H1 (cell line): Measurements from ENCODE around the gene TTC34. TPM values are rescaled to one million over a fixed set of nuclear protein-coding genes. Genes with fewer than 3 reads are reported as not detected.

ENCODE experiments used
- CTCF ChIA-PET: fragments of 300-600 bp; sonication (Branson Sonifier 250); formaldehyde crosslinking; loops from one replicate; lab custom pipeline; 2021; ENCODE audit not compliant: partially characterized antibody; lab: Charles Lee
- POLR2A ChIA-PET: fragments of 300-600 bp; sonication (Branson Sonifier 250); formaldehyde crosslinking; loops from one replicate; lab custom pipeline; 2021; ENCODE audit warnings: inconsistent platforms; ENCODE audit not compliant: partially characterized antibody; lab: Charles Lee
- DNase-seq, 2 experiments: peaks; one replicate each; pipeline versions ENCODE4 v3.0.0 to v3.0.0-alpha.2; 2010 to 2022; ENCODE audit warnings: low spot score in 2 of 2, low read depth in 1 of 2, mixed read lengths in 1 of 2
- FAIRE-seq: peaks from 2 replicates; lab custom pipeline; 2011; peaks lifted over from hg19 to GRCh38; lab: Jason Lieb, UNC
- H2AFZ ChIP-seq: 2 replicates; pipeline ENCODE4 v1.8.1; 2012; ENCODE audit warnings: low read length, inconsistent platforms
- H2AK5ac ChIP-seq: 2 replicates; pipeline ENCODE4 v1.6.1; 2013; ENCODE audit warnings: low read depth, low read length
- H2BK120ac ChIP-seq: replicated peaks from 2 replicates; pipeline ENCODE3; 2013; ENCODE audit warnings: low read depth, low read length, inconsistent platforms
- H2BK12ac ChIP-seq: 2 replicates; pipeline ENCODE4 v1.6.1; 2013; ENCODE audit warnings: low read depth, low read length
- H2BK15ac ChIP-seq: 2 replicates; pipeline ENCODE4 v1.6.1; 2013; ENCODE audit warnings: low read length
- H2BK20ac ChIP-seq: 2 replicates; pipeline ENCODE4 v1.6.1; 2013; ENCODE audit warnings: low read length
- H2BK5ac ChIP-seq: 2 replicates; pipeline ENCODE4 v1.6.1; 2013; ENCODE audit warnings: low read depth, low read length
- H3K14ac ChIP-seq: 2 replicates; pipeline ENCODE4 v1.6.1; 2013; ENCODE audit warnings: inconsistent platforms; ENCODE audit not compliant: insufficient read length
- H3K18ac ChIP-seq: 2 replicates; pipeline ENCODE4 v1.6.1; 2013; ENCODE audit warnings: low read length; ENCODE audit errors: extremely low read depth
- H3K23ac ChIP-seq: 2 replicates; pipeline ENCODE4 v1.6.1; 2013; ENCODE audit warnings: inconsistent platforms; ENCODE audit not compliant: insufficient read length
- H3K23me2 ChIP-seq: 2 replicates; pipeline ENCODE4 v1.6.1; 2013; ENCODE audit warnings: low read depth, low read length
- H3K27ac ChIP-seq: 2 replicates; pipeline ENCODE4 v1.6.1; 2011; ENCODE audit warnings: low read depth, low read length, inconsistent platforms
- H3K27me3 ChIP-seq, 4 experiments: replicated peaks in 1 of 4; 1 replicate in 1 of 4; 2 replicates in 3 of 4; pipeline versions ENCODE4 v1.6.1 to v1.8.1; 2011 to 2013; ENCODE audit warnings: low read length in 3 of 4, mild to moderate bottlenecking in 3 of 4, inconsistent platforms in 2 of 4, mixed read lengths in 2 of 4, moderate library complexity in 1 of 4; ENCODE audit not compliant: control insufficient read depth in 3 of 4, insufficient read depth in 3 of 4; ENCODE audit errors: extremely low read depth in 1 of 4
- H3K36me3 ChIP-seq, 4 experiments: 2 replicates each; pipeline versions ENCODE4 v1.6.1 to v1.8.1; 2011 to 2013; ENCODE audit warnings: mild to moderate bottlenecking in 4 of 4, low read length in 3 of 4, moderate library complexity in 2 of 4, control low read depth in 1 of 4, inconsistent platforms in 1 of 4; ENCODE audit not compliant: insufficient read depth in 4 of 4, control insufficient read depth in 2 of 4
- H3K4ac ChIP-seq: replicated peaks from 2 replicates; pipeline ENCODE3; 2013; ENCODE audit warnings: low read length, low read depth, mixed read lengths, inconsistent platforms; ENCODE audit not compliant: insufficient read length
- H3K4me1 ChIP-seq, 4 experiments: replicated peaks in 1 of 4; 1 replicate in 1 of 4; 2 replicates in 3 of 4; pipeline versions ENCODE4 v1.6.1 to v1.8.1; 2011 to 2013; ENCODE audit warnings: low read length in 3 of 4, inconsistent platforms in 2 of 4, mixed read lengths in 1 of 4; ENCODE audit not compliant: insufficient read depth in 4 of 4, control insufficient read depth in 3 of 4
- H3K4me2 ChIP-seq, 2 experiments: 2 replicates each; pipeline versions ENCODE4 v1.6.1 to v1.8.1; 2011 to 2013; ENCODE audit warnings: low read depth in 2 of 2, low read length in 2 of 2, control low read depth in 1 of 2, inconsistent platforms in 1 of 2, mild to moderate bottlenecking in 1 of 2; ENCODE audit not compliant: insufficient read depth in 1 of 2
- H3K4me3 ChIP-seq, 4 experiments: fragments of 200-600, 300-600 bp in 1 of 4; sonication (generic), shearing (Covaris generic), sonication (Bioruptor Twin) in 1 of 4; 2 replicates each; pipeline versions ENCODE4 v1.5.1 to v1.8.1; 2011 to 2016; ENCODE audit warnings: low read length in 4 of 4, low read depth in 3 of 4, control low read depth in 2 of 4, inconsistent platforms in 2 of 4, mild to moderate bottlenecking in 2 of 4, mixed read lengths in 1 of 4, moderate library complexity in 1 of 4; ENCODE audit not compliant: insufficient read depth in 2 of 4; ENCODE audit errors: extremely low read depth in 1 of 4
- H3K56ac ChIP-seq: replicated peaks from 2 replicates; pipeline ENCODE3; 2013; ENCODE audit warnings: low read depth, mild to moderate bottlenecking, mixed read lengths, low read length, inconsistent platforms; ENCODE audit not compliant: insufficient read length
- H3K79me1 ChIP-seq: 2 replicates; pipeline ENCODE4 v1.6.1; 2013; ENCODE audit warnings: low read depth, low read length, control low read depth
- H3K79me2 ChIP-seq, 2 experiments: 2 replicates each; pipeline versions ENCODE4 v1.6.1 to v1.8.1; 2012 to 2013; ENCODE audit warnings: low read length in 2 of 2, mild to moderate bottlenecking in 2 of 2, inconsistent platforms in 1 of 2; ENCODE audit not compliant: insufficient read depth in 2 of 2, control insufficient read depth in 1 of 2
- H3K9ac ChIP-seq, 4 experiments: replicated peaks in 1 of 4; 1 replicate in 1 of 4; 2 replicates in 3 of 4; pipeline versions ENCODE4 v1.6.1 to v1.8.1; 2011 to 2013; ENCODE audit warnings: low read depth in 3 of 4, low read length in 3 of 4, control low read depth in 2 of 4, mild to moderate bottlenecking in 2 of 4, moderate library complexity in 2 of 4, inconsistent platforms in 1 of 4; ENCODE audit errors: extremely low read depth in 1 of 4
- H3K9me3 ChIP-seq, 2 experiments: 2 replicates each; pipeline versions ENCODE4 v1.6.1 to v1.8.1; 2012 to 2013; ENCODE audit warnings: mild to moderate bottlenecking in 2 of 2, moderate library complexity in 2 of 2, control low read depth in 1 of 2, inconsistent platforms in 1 of 2, low read depth in 1 of 2, low read length in 1 of 2, mixed read lengths in 1 of 2; ENCODE audit not compliant: insufficient read depth in 2 of 2
- H4K20me1 ChIP-seq, 2 experiments: replicated peaks in 1 of 2; 2 replicates each; pipeline versions ENCODE3 to v1.8.1; 2011 to 2013; ENCODE audit warnings: inconsistent platforms in 2 of 2, low read length in 2 of 2, mild to moderate bottlenecking in 1 of 2; ENCODE audit not compliant: insufficient read depth in 2 of 2, control insufficient read depth in 1 of 2
- H4K5ac ChIP-seq: 2 replicates; pipeline ENCODE4 v1.6.1; 2013; ENCODE audit warnings: low read length, low read depth, mixed read lengths, inconsistent platforms; ENCODE audit not compliant: insufficient read length
- H4K8ac ChIP-seq: 2 replicates; pipeline ENCODE4 v1.8.0; 2013; ENCODE audit warnings: mild to moderate bottlenecking, moderate library complexity, low read length, inconsistent platforms; ENCODE audit not compliant: insufficient read depth; ENCODE audit errors: extremely low read depth
- H4K91ac ChIP-seq: replicated peaks from 2 replicates; pipeline ENCODE3; 2013; ENCODE audit warnings: low read length, mixed read lengths, inconsistent platforms; ENCODE audit not compliant: insufficient read length
- KDM4A ChIP-seq: IDR thresholded peaks from one replicate; pipeline ENCODE4 v1.7.1; 2012; ENCODE audit warnings: low read depth, mild to moderate bottlenecking, moderate library complexity, low read length, inconsistent platforms; ENCODE audit not compliant: severe bottlenecking
- RAD21 ChIP-seq, 2 experiments: IDR thresholded peaks in 1 of 2; conservative IDR thresholded peaks in 1 of 2; 2 replicates each; pipeline ENCODE4 v1.6.1; 2011; ENCODE audit warnings: low read depth in 2 of 2, low read length in 2 of 2, improper control_type of control experiment in 1 of 2, inconsistent platforms in 1 of 2, mild to moderate bottlenecking in 1 of 2, moderate library complexity in 1 of 2
- WGBS, 2 experiments: shearing (Covaris generic) in 1 of 2; methylation state at CpG; one replicate each; pipeline versions ENCODE4 v1.1.6 to v1.1.7; 2013 to 2015; ENCODE audit warnings: low lambda C conversion rate in 2 of 2, mixed read lengths in 2 of 2, inconsistent platforms in 1 of 2, low coverage in 1 of 2, missing lambda C conversion rate in 1 of 2; ENCODE audit not compliant: insufficient replicate concordance in 2 of 2, insufficient coverage in 1 of 2, insufficient read length in 1 of 2; ENCODE audit errors: extremely low coverage in 1 of 2, missing lambda C conversion rate in 1 of 2; 5-methylcytosine and 5-hydroxymethylcytosine counted together
- polyA plus RNA-seq, 7 experiments: library from polyadenylated mRNA; depleted of rRNA in 3 of 7; stranded (reverse) in 5 of 7; unstranded in 2 of 7; fragments of >200 nt in 5 of 7; fragments of 200-250 nt in 2 of 7; gene quantifications; 1 replicate in 5 of 7; 2 replicates in 1 of 7; 4 replicates in 1 of 7; pipeline versions ENCODE4 v1.2.1 to v1.2.3, GENCODE V29; 2011 to 2013; ENCODE audit warnings: missing spikeins in 2 of 7, mixed read lengths in 2 of 7
- total RNA-seq: library from RNA; stranded (reverse); fragmentation: NEBNext Ultra II Directional; extraction: Animal tissue kit (Norgen Biotek cat#: 25700); gene quantifications from 2 replicates; pipeline ENCODE4 v1.2.1, GENCODE V29; 2021

Gene TTC34
- total and polyA plus RNA-seq, 2 of the 8 experiments (the other 6 are each of a cell fraction or from before 2014, with no cell fraction given), result 0.23 to 0.50 TPM

DNA sequence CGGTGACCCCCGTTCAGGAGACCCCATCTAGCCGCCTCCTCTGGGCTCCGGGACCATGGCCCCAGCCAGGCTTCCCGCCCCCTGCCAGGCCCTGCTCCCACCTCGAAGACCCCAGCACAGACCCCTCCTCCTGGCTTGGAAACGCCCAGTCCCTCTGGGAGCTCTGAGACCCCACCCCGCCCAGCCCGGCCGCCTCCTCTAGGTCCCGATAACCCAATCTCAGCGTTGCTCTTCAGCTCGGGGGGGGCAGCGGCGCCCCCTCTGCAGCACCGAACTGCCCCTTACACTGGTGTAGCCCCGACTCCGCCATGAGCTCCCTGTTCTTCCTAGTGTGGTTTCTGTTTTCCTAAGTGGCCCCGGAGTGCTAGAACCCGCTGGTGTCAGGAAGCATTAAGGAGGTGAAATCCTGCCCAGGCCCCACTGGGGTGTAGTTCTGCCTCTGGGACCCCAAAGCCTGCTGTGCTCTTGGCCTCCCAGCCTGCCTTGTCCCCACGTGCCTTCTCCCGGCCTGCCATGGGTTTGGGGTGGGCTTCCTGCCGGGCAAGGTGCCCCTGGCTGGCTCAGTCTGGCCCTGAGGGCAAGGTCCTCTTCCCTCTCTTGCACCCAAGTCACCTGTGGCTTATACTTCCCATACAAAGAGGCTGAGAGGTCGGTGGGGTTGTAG lies 157.9 kb downstream of the TTC34 start:
- H3K27me3 ChIP-seq, result peaks cover 0 to 3% (median under 1%) of the 10 kb centered on the region in 4 experiments; a peak in 2 of 7 replicates
- ChIA-PET POLR2A (interaction anchor here (1.5 kb wide), 1 partner anchor 58 kb away, joined by 5 read pairs; no protein-coding TSS in a partner anchor), CTCF (interaction anchor here (0.6 to 1.4 kb wide), 2 partner anchors 26 to 82 kb away, joined by 3 to 4 read pairs; no protein-coding TSS in a partner anchor)
- H2AFZ ChIP-seq, result peak overlapping the region; percentile 78
- no peak overlapping the region for H4K91ac ChIP-seq
- H3K4me2 ChIP-seq, result peak overlapping the region; percentile 77 to 87
- H4K5ac ChIP-seq, result no peak overlapping the region
- H4K20me1 ChIP-seq, result peaks cover 0 to 7% of the 10 kb centered on the region in 2 experiments
- H4K8ac ChIP-seq, result no peak overlapping the region
- H2AK5ac ChIP-seq, result no peak overlapping the region
- H3K36me3 ChIP-seq, result no peaks in the 10 kb centered on the region
- H2BK5ac ChIP-seq, result no peak overlapping the region
- peak overlapping the region; percentile 51 to 79 (median 76) for H3K4me3 ChIP-seq
- H2BK120ac ChIP-seq, result no peak overlapping the region
- H3K9ac ChIP-seq, result no peak overlapping the region
- no peak overlapping the region for H2BK15ac ChIP-seq
- peaks cover 11% of the 10 kb centered on the region; the same call in 1 of the 2 replicates for H3K23me2 ChIP-seq
- H3K4me1 ChIP-seq, result peaks cover 0 to 13% (median 11%) of the 10 kb centered on the region in 4 experiments; a peak in 5 of 7 replicates
- no peak overlapping the region for H2BK12ac ChIP-seq
- no peak for DNase-seq
- no peaks in the 10 kb centered on the region for H3K79me1 ChIP-seq
- peaks cover 9 to 20% of the 10 kb centered on the region in 2 experiments for H3K9me3 ChIP-seq
- no peak overlapping the region for H2BK20ac ChIP-seq
- no peak overlapping the region; the same call in 1 of the 2 replicates for H3K18ac ChIP-seq
- no peak for FAIRE-seq
- no peak overlapping the region for H3K56ac ChIP-seq
- no peak overlapping the region for H3K4ac ChIP-seq
- no peak overlapping the region for H3K27ac ChIP-seq
- no peak overlapping the region for H3K23ac ChIP-seq
- H3K79me2 ChIP-seq, result no peaks in the 10 kb centered on the region; a peak in 1 of 4 replicates
- H3K14ac ChIP-seq, result no peak overlapping the region
- peak; percentile 24 for TF ChIP-seq KDM4A
- TF ChIP-seq RAD21 (IDR thresholded peaks at IDR 0.05 in 1 of 2, conservative IDR thresholded peaks at IDR 0.05 in 1 of 2; ENCODE audit: low read depth in 2 of 2, low read length in 2 of 2), result no peak
- 19% methylated on average over 22 of the region's 24 CpGs; no CpG with 5 or more reads in 1 of the 2 experiments for WGBS, 2 experiments
